Activated effector memory CD4-positive, alpha-beta T cell treated with Interleukin-2 at 50 U/mL for 16 hours (primary cell): ENCODE measurements around the gene CAPNS2.
"Not testable (repeated sequence)": the region's sequence is repeated elsewhere in the genome, so short reads cannot be mapped to it uniquely, and the experiment has no call there.

Source experiments
- DNase-seq: peaks from one replicate; pipeline ENCODE4 v3.0.0-alpha.2; 2020

Gene CAPNS2

GRCh38 chr16:55569025-55569424, 2.5 kb downstream of the CAPNS2 start:
- DNase-seq, result no peak

DNA sequence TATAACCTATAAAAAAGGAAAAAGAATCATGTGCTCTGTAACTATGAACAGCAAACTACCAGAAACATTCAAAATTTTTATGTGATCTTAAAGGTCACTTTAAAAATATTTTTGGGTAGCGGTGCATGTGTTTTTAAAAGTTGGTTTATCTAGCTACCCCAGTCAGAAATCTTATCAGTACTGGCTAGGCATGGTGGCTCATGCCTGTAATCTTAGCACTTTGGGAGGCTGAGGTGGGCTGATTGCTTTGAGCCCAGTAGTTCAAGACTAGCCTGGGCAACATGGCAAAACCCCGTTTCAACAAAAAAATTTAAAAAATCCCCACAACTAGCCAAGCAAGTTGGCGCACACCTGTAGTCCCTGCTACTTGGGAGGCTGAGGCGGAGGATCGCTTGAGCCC, 3.7 kb downstream of the CAPNS2 start:
- no peak for DNase-seq

DNA sequence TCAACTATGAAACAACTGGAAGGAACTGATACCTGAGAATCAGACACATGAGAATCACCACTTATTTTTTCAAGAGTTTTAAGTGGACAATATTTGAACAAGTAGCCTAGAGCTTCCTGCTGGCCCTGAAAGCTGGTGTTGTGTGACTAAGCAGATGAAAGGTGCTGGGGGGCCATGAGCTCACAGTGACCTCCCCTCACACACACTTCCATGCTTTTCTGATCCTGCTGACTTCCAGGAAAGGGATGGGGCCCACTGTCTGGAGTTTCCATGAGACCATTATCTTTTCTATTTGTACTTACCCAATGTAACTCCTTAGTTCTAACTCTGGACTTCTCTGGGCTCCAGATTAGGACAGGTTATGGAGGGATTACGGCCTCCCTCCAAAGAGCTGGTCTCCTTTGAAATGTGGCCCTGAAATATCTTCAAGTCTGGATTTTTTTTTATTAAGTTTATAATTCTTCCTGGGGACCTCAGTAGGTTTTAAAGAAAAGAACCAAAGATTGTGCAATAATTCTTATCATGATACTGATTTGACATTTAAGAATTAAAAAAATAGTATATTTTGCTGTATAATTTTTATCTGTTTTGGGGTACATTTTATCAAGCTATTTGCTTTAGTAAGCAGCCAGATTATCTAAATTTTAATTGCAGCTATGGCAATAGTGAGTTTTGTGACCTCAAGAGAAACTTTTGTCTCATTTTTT, 4.9 kb downstream of the CAPNS2 start:
- DNase-seq, result no peak

- no peak for DNase-seq
These were observed 6.0 kb downstream of the CAPNS2 start for GRCh38 chr16:55572439-55572838.

DNA sequence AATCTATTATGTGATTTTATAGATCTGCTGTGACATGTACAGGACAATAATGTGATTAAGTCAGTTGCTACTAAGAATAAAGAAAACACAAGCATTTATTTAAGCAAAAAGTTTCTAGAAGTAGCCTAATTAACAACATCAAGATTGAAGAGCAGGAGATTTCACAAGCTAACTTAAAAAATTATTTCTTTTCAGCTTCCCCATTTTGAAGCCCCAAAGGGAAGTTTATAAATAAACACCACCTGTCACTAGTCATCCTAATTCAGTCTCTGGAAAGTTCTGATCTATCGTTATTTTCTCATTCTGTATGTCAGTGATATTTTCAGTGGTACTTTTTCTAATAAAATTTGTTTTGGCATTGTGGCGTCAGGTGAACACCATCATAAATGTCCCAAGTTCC, 8.3 kb downstream of the CAPNS2 start:
- no peak for DNase-seq

- DNase-seq, result no peak
These were observed 9.0 kb downstream of the CAPNS2 start for GRCh38 chr16:55575496-55575895.

GRCh38 chr16:55576384-55576783, 9.9 kb downstream of the CAPNS2 start:
- DNase-seq, result no peak

DNA sequence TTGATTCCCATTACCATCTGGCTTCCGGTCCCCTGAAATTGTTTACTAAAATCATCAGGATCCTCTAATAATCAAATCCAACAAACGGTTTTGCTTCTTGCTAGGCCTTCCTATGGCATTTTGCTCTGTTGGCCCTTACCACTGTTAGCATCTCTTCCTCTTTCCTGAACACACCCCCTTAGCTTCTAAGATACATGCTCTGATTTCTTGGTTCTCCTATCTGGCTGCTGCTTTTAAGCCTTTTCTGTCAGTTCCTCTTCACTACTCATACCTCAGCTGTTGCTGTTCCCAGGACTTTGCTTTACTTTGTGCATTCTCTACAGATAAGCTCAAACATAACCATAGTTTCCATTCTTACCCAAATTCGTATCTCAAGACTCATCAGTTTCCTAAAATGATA, 11.4 kb downstream of the CAPNS2 start:
- no peak for DNase-seq

- DNase-seq, result no peak
These were observed 19.1 kb downstream of the CAPNS2 start for GRCh38 chr16:55585631-55586030.

GRCh38 chr16:55588799-55589198, 22.3 kb downstream of the CAPNS2 start:
- no peak for DNase-seq

GRCh38 chr16:55592306-55592705, 25.8 kb downstream of the CAPNS2 start:
- no peak for DNase-seq

DNA sequence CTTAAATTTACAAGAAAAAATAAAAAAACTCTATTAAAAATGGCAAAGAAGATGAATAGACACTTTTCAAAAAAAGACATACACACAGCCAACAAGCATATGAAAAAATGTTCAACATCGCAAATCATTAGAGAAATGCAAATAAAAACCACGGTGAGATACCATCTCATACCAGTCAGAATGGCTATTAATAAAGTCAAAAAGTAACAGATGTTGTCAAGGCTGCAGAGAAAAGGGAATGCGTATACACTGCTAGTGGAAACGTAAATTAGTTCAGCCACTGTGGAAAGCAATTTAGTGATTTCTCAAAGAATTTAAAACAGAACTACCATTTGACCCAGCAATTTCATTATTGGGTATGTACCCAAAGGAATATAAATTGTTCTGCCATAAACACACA, 31.4 kb downstream of the CAPNS2 start:
- no peak for DNase-seq

DNA sequence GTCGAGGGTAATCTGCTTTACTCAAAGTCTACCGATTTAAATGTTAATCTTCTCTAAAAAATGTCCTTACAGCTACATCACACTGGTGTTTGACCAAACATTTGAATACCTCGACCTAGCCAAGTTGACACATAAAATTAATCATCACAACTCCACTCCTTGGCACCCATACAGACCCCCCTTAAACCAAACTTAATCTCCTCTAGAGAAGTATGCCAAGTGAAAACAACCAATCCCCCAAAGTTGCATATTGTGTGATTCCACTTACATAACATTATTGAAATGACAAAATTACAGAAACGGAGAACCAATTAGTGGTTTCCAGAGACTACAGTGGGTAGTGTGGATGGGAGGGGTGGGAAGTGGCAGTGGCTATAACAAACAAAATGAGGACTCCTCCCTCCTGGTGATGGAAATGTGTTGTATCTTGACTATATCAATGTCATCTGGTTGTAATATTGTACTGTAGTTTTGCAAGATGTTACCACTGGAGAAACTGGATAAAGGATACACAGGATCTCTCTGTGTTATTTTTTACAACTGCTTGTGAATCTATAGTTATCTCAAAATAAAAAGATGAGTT, 39.4 kb downstream of the CAPNS2 start:
- DNase-seq, result no peak

DNA sequence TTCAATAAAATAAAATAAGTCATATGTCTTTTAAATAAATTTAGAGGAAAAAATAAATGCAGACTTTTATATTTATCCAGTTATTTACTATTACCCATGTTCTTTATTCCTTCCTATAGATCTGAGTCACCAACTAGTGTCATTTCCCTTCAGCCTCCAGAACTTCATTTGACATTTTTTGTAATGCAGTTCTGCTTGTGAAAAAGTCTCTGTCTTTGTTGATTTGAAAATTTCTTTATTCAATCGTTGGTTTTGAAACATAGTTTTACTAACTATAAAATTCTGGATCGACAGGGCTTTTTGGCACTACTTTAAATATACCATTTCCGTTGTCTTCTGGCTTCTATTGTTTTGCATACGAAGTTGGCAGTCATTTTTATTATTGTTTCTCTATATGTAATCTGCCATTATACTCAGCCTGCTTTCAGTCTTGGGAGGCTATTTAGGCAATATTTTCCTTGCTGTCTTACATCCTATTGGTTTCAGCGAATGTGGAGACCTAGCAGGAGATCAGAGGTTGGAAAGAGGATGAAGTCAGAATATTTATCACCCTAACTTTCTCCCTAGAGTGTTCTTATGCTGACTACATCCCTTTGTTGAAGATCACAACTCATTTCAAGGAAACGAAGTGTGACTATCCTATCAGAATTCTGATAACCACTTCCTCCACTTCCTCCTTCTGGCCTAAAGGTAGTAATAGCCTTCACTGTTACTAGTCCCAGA, 47.3 kb downstream of the CAPNS2 start:
- no peak for DNase-seq

DNA sequence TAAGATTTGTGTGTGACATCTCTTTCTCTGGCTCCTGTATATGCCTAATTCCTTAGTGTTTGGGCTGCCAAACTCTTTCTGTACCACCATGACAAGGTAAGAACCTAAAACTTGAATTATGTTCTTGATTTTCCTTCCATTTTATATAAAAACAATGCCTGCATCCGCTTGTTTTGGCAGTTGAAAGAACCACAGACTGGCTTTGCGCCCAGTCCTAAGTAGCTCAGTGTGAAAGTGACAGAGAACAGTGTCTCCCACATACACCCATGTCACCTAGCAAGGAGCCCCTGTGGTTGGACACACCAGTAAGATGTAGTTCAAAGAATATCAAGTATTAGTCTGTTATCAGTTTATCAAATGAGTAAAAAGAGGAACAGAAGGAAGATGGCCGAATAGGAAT, 48.6 kb downstream of the CAPNS2 start:
- no peak for DNase-seq

DNA sequence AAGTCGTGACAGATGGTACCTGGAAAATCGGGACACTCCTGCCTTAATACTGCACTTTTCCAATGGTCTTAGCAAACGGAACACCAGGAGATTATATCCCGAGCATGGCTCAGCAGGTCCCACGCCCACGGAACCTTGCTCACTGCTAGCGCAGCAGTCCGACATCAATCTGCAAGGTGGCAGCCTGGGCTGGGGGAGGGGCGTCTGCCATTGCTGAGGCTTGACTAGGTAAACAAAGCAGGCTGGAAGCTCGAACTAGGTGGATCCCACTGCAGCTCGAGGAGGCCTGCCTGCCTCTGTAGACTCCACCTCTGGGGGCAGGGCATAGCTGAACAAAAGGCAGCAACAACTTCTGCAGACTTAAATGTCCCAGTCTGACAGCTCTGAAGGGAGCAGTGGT, 49.2 kb downstream of the CAPNS2 start:
- DNase-seq, result not testable (repeated sequence)
